SJCRH30 (cell line): ENCODE results near the gene AWAT1. TPM values are rescaled to one million over a fixed set of nuclear protein-coding genes. Genes with fewer than 3 reads are reported as not detected.
"Not testable (repeated sequence)": the region's sequence is repeated elsewhere in the genome, so short reads cannot be mapped to it uniquely, and the experiment has no call there.

Source experiments
- DNase-seq, 2 experiments: peaks; one replicate each; pipeline ENCODE4 v3.0.0-alpha.2; 2015 to 2020
- H3K27ac ChIP-seq: fragments of 250-450 bp; sonication (Bioruptor Pico); 2 replicates; pipeline ENCODE4 v1.5.1; 2020; ENCODE audit warnings: mild to moderate bottlenecking, moderate library complexity
- H3K27me3 ChIP-seq: fragments of 250-450 bp; sonication (Bioruptor Pico); 2 replicates; pipeline ENCODE4 v1.5.1; 2020; ENCODE audit warnings: mild to moderate bottlenecking, moderate library complexity
- H3K36me3 ChIP-seq: fragments of 250-450 bp; sonication (Bioruptor Pico); 2 replicates; pipeline ENCODE4 v1.5.1; 2020; ENCODE audit warnings: mild to moderate bottlenecking, moderate library complexity
- H3K4me1 ChIP-seq: fragments of 250-450 bp; sonication (Bioruptor Pico); 2 replicates; pipeline ENCODE4 v1.5.1; 2020; ENCODE audit warnings: mild to moderate bottlenecking, moderate library complexity
- H3K4me3 ChIP-seq: fragments of 250-450 bp; sonication (Bioruptor Pico); 2 replicates; pipeline ENCODE4 v1.5.1; 2020; ENCODE audit warnings: mild to moderate bottlenecking, moderate library complexity
- H3K9me3 ChIP-seq: fragments of 250-450 bp; sonication (Bioruptor Pico); replicated peaks from 2 replicates; pipeline ENCODE4 v1.5.1; 2020; ENCODE audit warnings: mild to moderate bottlenecking, moderate library complexity
- total RNA-seq: library from RNA; depleted of rRNA; stranded (reverse); fragments of >200 nt; shearing (Covaris generic); gene quantifications from 2 replicates; pipeline ENCODE4 v1.2.3, GENCODE V29; 2014

The AWAT1 gene
- total RNA-seq, 1 experiment from 2014 or later = not detected

DNA sequence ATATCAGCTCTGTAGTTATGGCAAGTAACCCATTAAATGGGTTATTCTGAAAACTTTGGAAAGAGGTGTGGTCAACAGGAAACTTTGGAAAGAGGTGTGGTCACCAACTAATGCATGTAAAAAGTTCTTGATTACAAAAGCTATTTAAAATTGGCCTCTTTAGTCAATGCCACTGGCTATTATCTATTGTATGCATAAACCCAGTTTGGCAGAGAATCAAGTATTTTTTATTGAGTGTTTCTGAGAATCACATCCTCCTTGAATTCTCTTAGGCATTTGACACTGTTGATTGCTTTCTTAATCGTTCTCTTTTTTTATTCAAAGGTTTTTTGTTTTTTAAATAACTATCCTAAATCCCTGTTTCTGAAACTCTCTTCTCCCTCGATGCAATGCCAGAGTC lies 18.0 kb downstream of the AWAT1 start:
- Histone ChIP-seq H3K36me3 (no peaks in the 10 kb centered on the region), H3K27ac (no peak overlapping the region), H3K4me1 (no peaks in the 10 kb centered on the region), H3K27me3 (no peaks in the 10 kb centered on the region), H3K4me3 (no peak overlapping the region), H3K9me3 (no peaks in the 10 kb centered on the region)
- no peak for DNase-seq

DNA sequence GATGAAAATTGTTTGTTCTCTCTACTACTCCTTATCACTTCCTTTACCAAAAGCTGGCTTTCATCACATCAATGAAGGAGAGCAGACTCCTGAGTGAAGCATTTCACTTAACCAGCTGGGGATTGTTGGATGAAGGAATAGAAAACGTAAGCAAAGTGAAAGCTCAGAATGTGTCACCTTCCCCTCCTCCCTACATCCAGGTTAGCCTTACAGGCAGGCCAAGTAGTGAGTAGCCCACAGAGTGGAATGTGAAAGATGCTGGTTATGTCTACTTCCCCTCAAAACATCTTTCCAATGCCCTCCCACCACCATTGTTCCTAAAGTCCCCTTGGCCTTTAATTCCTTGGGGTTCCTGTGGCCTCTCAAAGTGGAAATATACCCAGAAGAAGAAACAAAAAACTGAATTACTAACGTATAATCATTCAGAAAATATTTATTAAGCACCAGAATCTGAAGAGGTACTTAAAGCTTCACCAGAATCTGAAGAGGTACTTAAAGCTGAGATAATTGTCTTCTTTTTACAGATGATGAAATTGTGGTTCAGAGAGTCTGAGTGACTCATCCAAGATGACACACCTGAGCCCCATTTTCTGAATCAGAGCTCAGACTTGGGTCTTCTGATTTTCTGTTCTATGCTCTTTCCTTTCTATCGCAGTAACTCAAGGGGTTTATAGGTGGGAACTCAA lies 19.1 kb downstream of the AWAT1 start:
- no peak for DNase-seq
- H3K4me3 ChIP-seq = no peak overlapping the region
- H3K9me3 ChIP-seq = no peaks in the 10 kb centered on the region
- no peaks in the 10 kb centered on the region for H3K4me1 ChIP-seq
- no peaks in the 10 kb centered on the region for H3K27me3 ChIP-seq
- H3K27ac ChIP-seq = no peak overlapping the region
- no peaks in the 10 kb centered on the region for H3K36me3 ChIP-seq

DNA sequence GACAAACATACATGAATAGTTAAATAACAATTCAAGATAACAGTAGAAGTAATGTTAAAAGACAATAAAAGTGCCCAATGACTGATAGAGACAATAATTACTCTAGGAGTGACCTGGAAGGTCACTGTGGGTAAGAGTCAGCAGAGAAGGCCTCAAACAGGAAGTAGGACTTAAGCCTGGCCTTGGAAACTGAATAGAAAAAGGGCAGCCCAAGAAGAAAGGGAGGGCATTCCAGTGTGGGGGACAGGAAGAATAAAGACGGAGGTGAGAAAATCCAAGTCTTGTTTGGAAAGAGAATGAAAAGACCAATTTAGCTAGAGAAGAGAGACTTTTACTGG lies 19.6 kb downstream of the AWAT1 start:
- Histone ChIP-seq H3K27ac (no peak overlapping the region), H3K4me1 (no peaks in the 10 kb centered on the region), H3K9me3 (no peaks in the 10 kb centered on the region), H3K36me3 (no peaks in the 10 kb centered on the region), H3K4me3 (no peak overlapping the region), H3K27me3 (no peaks in the 10 kb centered on the region)
- DNase-seq = no peak

DNA sequence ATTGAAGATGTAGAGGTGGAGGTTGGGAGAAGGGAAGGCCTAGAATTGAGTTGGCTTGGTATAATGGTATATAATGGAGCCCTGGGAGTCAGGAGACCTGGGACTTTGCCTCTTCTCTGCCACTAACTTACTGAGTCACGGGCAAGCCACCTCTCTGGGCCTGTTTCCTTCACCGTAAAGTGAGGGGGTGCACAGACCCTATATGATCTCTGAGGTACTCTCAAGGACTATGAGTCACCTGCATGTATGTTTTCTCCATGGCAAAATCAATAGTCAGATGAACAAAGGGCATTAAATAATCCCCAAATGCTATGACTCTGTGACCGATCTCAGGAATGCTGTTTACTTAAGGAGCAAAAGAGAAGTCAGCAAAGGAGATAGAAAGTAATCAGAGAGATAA lies 20.5 kb downstream of the AWAT1 start:
- DNase-seq = no peak
- no peak overlapping the region for H3K4me3 ChIP-seq
- no peaks in the 10 kb centered on the region for H3K4me1 ChIP-seq
- no peaks in the 10 kb centered on the region for H3K36me3 ChIP-seq
- H3K27me3 ChIP-seq = no peaks in the 10 kb centered on the region
- no peaks in the 10 kb centered on the region for H3K9me3 ChIP-seq
- no peak overlapping the region for H3K27ac ChIP-seq

DNA sequence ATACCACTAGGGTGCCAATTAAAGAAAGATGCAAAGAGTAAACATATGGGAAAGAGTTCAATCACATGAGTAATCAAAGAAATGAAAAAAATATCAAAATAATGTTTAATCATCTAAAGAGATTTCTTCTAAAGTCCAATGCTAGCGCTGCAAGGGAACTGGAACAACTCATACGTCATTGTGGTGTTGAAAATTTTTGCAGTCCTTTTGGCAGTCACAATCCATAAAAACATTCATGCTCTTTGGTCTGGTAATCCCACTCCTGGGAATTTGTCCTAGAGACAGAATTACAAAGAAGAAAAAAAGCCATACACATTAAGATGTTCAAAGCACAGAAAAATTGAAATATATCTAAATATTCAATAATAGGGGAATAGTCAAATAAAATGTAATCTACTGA lies 21.0 kb downstream of the AWAT1 start:
- no peaks in the 10 kb centered on the region for H3K36me3 ChIP-seq
- H3K27ac ChIP-seq = no peak overlapping the region
- no peaks in the 10 kb centered on the region for H3K4me1 ChIP-seq
- no peak for DNase-seq
- no peaks in the 10 kb centered on the region for H3K27me3 ChIP-seq
- H3K4me3 ChIP-seq = no peak overlapping the region
- no peaks in the 10 kb centered on the region for H3K9me3 ChIP-seq

DNA sequence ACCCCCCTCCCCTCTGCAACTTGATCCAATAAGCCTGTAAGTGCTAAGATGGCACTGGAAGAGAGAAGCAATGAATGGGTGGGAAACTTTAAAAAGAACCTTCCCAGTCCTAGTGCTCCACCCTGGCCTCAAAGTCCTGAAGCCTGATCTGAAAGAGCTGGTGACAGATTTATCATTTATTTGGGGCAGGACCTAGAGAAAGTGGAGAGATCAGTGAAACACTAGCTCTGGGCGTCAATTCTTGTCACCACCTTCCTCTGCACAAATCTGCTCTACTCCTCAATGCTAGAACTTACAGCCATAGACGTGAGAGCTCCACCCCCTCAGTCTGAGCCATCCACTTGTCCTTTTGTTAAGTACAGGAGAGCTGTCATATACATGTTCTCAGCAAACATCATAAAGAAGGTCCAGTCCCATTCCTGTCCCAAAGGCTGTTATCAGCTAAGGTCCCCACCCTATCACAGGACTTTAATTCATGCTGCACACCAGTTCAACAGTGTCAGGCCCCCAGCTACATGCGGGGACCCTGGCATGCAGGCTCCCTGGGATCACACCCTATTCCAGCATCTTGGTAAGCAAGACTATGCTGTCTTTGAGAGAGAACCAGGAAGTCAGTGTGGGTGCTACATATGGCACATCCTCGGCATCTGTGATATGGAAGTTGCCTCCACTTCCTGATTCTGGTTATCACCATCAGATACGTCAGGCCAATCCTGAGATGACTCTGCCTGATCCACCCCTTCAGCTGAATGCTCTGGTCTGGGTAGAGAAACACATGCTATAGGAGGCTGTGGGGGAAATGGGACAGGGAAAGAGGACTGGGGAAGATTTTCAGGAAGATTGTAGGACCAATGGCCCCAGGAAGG lies 23.2 kb downstream of the AWAT1 start:
- H3K27me3 ChIP-seq = no peaks in the 10 kb centered on the region
- H3K36me3 ChIP-seq = no peaks in the 10 kb centered on the region
- no peaks in the 10 kb centered on the region for H3K4me1 ChIP-seq
- no peak for DNase-seq
- no peak overlapping the region for H3K27ac ChIP-seq
- no peaks in the 10 kb centered on the region for H3K9me3 ChIP-seq
- H3K4me3 ChIP-seq = no peak overlapping the region

DNA sequence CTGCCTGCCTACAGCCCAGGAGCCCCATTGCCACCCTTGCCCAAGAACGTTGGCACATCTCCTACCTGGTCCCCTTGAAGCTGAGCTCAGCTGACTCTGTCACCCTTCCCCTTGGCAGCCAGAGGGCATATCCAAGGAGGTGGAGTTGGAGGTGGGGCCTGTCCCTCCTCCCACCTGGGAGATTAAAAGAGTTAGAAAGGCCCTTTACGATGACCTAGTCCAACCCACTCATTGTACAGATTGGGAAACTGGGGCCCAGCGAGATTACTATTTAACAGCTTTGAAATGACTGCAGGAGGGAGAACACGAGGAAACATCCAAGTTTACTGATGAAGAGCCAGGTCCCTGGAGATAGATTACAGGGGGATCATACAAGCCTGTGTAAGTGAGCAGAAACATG lies 25.6 kb downstream of the AWAT1 start, which contains the start of gene P2RY4:
P2RY4 (minus strand) TSS at position 101 of the 400 bp plus-strand sequence. CDS start 580 bp downstream, outside the sequence.
- no peak for DNase-seq
- Histone ChIP-seq H3K36me3 (no peaks in the 10 kb centered on the region), H3K9me3 (no peaks in the 10 kb centered on the region), H3K4me1 (no peaks in the 10 kb centered on the region), H3K27me3 (no peaks in the 10 kb centered on the region), H3K4me3 (no peak within 1 kb of the TSS), H3K27ac (no peak within 1 kb of the TSS)

DNA sequence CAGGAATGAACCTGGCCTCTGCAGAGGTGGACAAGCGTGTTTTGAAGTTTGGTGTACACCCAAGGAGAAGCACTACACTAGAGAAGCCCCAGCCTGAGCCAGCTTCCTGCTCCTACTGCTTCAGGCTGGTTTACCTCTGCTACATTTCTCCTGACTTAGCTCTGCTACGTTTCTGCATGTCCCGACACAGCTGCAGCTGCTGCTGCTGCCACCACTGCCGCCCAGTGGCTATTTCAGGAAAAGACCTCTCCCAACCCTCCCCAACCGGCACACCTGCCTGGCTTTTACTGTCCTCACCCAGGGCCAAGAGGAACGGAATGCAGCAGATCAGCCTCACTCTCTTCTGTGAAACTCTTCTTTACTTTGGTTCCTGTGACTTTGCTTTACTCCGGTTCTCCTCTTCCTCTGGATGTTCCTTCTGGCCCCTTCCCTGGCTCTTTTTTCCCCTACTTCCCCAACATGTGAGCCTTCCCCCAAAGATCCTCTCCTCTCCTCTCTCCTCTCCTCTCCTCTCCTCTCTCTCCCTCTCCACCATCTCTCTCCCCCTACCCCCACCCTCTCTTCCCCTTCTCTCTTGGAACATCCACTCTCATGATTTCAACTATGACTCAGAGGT lies 28.6 kb downstream of the AWAT1 start:
- DNase-seq = peak; percentile 46 to 64

DNA sequence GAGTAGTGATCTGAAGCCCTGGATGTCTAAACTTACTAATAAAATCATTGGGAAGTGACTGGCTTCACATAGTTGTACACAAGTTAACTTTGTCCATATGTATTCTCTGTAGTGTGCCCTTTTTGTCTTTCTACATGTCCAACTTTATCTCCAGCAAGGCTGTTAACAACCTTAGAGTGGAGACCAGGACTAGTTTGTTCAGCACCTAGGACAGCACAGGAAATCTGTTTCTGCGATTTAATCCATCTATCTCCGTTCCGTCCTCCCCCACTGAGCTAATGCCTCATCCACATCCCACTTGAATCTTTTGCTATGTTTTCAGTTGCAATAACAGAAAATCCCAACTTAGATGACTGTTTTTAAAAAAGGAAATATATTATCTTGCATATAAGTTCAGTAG lies 30.3 kb downstream of the AWAT1 start:
- Histone ChIP-seq H3K27ac (no peak overlapping the region), H3K4me1 (no peaks in the 10 kb centered on the region), H3K36me3 (no peaks in the 10 kb centered on the region), H3K4me3 (no peak overlapping the region), H3K9me3 (no peaks in the 10 kb centered on the region), H3K27me3 (no peaks in the 10 kb centered on the region)
- DNase-seq = peak in 1 of 2 experiments; percentile 20

More for the DNA sequence above, 28.6 kb downstream of the AWAT1 start:
- H3K9me3 ChIP-seq = no peaks in the 10 kb centered on the region
- no peaks in the 10 kb centered on the region for H3K36me3 ChIP-seq
- H3K4me3 ChIP-seq = no peak overlapping the region
- H3K27me3 ChIP-seq = no peaks in the 10 kb centered on the region
- H3K27ac ChIP-seq = no peak overlapping the region
- no peaks in the 10 kb centered on the region for H3K4me1 ChIP-seq

DNA sequence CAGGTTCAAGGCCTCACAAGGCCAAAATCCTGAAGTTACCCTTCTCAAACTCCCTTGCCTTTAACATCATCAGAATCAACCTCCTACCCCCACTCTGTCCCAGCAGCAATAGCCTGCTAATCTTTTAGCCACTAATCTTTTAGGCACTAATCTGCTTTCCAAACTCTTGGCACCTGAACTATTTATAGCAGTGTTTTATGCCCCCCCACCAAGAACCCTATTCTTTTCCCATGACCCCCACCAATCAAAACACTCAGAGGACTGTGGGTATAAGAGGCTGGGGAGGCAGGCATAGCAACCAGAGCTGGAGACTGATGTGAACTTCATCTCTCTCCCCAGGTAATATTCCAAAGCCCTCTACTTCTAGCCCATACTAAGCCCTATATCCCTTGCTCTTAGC lies 33.6 kb downstream of the AWAT1 start, which contains the start of gene ARR3:
ARR3 (plus strand) TSS at position 301 of the 400 bp plus-strand sequence. CDS start 1,052 bp downstream, outside the sequence.
- H3K9me3 ChIP-seq = no peaks in the 10 kb centered on the region
- no peak within 1 kb of the TSS for H3K4me3 ChIP-seq
- H3K4me1 ChIP-seq = no peaks in the 10 kb centered on the region
- H3K27me3 ChIP-seq = no peaks in the 10 kb centered on the region
- no peak for DNase-seq
- no peak within 1 kb of the TSS for H3K27ac ChIP-seq
- no peaks in the 10 kb centered on the region for H3K36me3 ChIP-seq

DNA sequence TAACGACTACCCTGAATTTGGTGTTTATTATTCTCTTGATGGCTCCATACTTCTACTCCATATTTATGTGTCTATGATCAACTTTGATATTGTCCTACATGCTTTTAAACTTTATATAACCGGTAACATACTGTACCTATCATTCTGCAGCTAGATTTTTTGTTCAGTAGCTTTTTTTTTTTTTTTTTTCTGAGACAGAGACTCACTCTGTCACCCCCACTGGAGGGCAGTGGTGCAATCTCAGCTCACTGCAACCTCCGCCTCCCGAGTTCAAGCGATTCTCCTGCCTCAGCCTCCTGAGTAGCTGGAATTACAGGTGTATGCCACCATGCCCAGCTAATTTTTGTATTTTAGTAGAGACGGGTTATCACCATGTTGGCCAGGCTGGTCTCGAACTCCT lies 39.6 kb downstream of the AWAT1 start:
- H3K27ac ChIP-seq, DNase-seq, H3K36me3 ChIP-seq, H3K4me3 ChIP-seq, H3K27me3 ChIP-seq, H3K9me3 ChIP-seq, H3K4me1 ChIP-seq: not testable (repeated sequence)

DNA sequence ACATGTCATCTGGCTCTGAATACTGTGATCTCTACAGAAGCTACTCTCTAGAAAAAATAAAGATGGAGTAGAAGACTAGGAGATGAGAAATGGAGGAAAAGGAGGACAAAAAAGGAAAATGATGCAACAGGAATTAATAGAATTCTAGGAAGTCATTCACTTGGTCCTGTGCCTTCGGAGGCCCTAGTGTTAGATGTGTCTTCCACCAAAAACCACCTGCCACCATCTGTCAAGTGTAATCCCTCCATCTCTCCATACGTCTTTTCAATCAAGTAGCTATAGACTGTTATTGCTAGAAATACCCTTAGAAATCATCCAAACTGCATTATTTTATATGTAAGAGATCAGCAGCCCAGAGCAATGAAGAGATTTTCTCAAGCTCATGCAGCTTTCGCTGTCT lies 44.6 kb downstream of the AWAT1 start:
- Histone ChIP-seq H3K27ac (peak overlapping the region; percentile 10; the same call in 1 of the 2 replicates), H3K27me3 (no peaks in the 10 kb centered on the region), H3K4me1 (peaks cover 14% of the 10 kb centered on the region), H3K4me3 (no peak overlapping the region), H3K36me3 (no peaks in the 10 kb centered on the region), H3K9me3 (no peaks in the 10 kb centered on the region)
- DNase-seq = peak; percentile 51 to 76

DNA sequence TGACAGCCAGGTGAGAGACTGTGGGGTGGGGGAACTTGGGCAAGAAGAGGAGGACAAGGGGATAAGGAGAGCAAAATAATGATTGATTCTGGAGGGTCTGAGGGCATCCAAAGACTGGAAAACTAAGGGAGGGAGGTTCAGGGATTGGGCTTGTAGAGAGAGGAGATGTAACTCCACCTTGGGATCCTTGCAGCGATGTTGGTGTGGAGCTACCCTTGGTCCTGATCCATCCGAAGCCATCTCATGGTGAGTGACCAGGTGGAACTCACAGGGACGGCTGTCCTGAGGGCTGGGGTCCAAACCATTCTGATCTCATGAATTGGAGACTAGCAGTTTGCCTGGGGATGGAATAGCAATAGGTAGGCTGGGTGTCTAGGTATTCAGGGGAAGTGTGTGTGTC lies 46.1 kb downstream of the AWAT1 start:
- DNase-seq = no peak

DNA sequence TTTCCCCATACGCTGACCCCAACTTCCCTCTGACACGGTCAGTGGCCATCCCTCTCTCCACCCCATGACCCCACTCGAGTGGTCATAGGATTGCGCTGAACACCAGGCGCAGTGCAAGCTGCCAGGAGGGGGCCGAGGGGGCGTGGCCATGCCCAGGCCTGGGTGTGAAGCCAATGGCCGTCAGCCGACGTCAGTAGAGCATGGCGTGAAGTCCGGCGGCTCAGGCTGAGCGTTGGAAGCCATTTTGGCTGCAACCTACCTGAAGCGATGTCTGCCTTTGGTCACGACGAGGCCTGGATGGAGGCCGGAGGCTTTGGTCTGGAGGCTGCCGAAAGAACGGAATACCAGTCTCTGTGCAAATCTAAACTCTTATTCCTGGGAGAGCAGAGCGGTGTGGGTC lies 47.5 kb downstream of the AWAT1 start, which contains the start of gene RAB41:
RAB41 (plus strand) TSS at position 222 of the 400 bp plus-strand sequence; CDS start at position 268, 46 bp downstream.
- Histone ChIP-seq H3K27ac (no peak within 1 kb of the TSS), H3K4me1 (peaks cover 14% of the 10 kb centered on the region), H3K36me3 (no peaks in the 10 kb centered on the region), H3K27me3 (no peaks in the 10 kb centered on the region), H3K4me3 (no peak within 1 kb of the TSS), H3K9me3 (no peaks in the 10 kb centered on the region)
- no peak for DNase-seq

More for the DNA sequence above, 46.1 kb downstream of the AWAT1 start:
- H3K4me3 ChIP-seq = no peak overlapping the region
- H3K27ac ChIP-seq = no peak overlapping the region
- no peaks in the 10 kb centered on the region for H3K27me3 ChIP-seq
- H3K9me3 ChIP-seq = no peaks in the 10 kb centered on the region
- peaks cover 14% of the 10 kb centered on the region for H3K4me1 ChIP-seq
- H3K36me3 ChIP-seq = no peaks in the 10 kb centered on the region
